Bone marrow (tissue), 2 donors: ENCODE results near the gene TIA1.
"Not testable (repeated sequence)": the region's sequence is repeated elsewhere in the genome, so short reads cannot be mapped to it uniquely, and the experiment has no call there.

Experiments
- DNase-seq, 2 donors: peaks; one replicate each; lab custom pipeline; 2025; lab: John Stamatoyannopoulos, UW

The TIA1 gene

GRCh38 chr2:70223305-70223704, 25.1 kb downstream of the TIA1 start:
- not testable (repeated sequence) for DNase-seq

- DNase-seq, result no peak
Observed at GRCh38 chr2:70214953-70215549, 33.4 kb downstream of the TIA1 start.

GRCh38 chr2:70214365-70214764, 34.1 kb downstream of the TIA1 start:
- no peak for DNase-seq

- no peak for DNase-seq
Observed at GRCh38 chr2:70212298-70212932, 36.0 kb downstream of the TIA1 start.

DNA sequence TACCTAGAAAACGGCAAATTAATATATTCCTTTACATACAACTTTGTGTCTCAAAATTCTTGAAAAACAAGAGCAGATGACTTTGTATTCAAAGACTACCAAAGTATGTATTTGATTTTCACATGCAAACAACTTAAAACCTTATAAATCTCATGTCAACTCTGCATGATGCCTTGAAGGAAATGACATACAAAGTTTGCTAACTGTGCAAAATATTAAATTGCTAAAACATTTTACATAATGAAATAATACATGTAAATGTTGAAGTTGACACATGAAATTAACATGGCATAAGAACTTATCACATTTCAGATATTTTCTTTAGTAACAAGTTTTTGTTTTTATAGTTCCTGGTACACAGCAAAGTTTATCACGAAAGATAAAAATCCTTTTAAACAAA, 36.8 kb downstream of the TIA1 start:
- DNase-seq, result no peak

- no peak for DNase-seq
Observed at GRCh38 chr2:70204452-70204851, 44.0 kb downstream of the TIA1 start.

DNA sequence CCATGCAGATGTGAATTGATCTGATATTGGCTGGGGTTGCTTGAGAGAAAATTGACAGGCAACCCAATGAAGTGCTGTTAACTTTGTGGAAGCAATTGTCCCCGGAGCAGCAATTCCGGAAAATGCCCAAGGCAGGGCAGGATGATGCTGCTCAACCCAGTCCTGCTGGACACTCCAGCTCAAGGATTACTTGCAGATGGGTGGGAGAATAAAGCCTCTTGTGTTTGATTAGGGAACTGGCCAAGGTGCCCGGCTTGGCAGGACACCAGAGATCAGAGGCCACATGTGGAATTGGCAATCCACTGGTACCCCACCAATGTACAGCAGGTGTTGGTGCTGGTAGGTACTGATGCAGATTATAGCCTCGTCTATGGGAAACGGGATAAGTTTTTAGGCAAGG, 45.3 kb downstream of the TIA1 start:
- DNase-seq, result no peak

- DNase-seq, result no peak
Observed at GRCh38 chr2:70202236-70202806, 46.1 kb downstream of the TIA1 start.

GRCh38 chr2:70201831-70202230, 46.6 kb downstream of the TIA1 start:
- no peak for DNase-seq

DNA sequence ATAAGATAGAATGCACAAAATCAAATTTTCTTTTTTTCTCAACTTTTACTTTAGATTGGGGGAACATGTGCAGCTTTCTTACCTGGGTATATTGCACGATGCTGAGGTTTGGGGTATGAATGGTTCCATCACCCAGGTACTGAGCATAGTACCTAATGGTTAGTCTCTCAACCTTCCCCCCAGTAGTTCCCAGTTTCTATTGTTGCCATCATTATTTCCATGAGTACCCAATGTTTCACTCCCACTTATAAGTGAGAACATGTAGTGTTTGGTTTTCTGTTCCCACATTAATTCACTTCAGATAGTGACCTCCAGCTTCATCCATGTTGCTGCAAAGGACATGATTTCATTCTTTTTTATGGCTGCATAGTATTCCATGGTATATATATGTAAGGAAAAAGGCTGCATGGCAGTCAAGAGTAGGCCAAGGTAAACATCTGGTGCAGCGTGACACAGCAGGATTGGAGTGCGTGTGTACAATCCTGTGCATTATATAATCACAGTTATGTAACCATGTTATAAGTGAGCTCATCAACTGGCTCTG, 47.1 kb downstream of the TIA1 start:
- no peak for DNase-seq

DNA sequence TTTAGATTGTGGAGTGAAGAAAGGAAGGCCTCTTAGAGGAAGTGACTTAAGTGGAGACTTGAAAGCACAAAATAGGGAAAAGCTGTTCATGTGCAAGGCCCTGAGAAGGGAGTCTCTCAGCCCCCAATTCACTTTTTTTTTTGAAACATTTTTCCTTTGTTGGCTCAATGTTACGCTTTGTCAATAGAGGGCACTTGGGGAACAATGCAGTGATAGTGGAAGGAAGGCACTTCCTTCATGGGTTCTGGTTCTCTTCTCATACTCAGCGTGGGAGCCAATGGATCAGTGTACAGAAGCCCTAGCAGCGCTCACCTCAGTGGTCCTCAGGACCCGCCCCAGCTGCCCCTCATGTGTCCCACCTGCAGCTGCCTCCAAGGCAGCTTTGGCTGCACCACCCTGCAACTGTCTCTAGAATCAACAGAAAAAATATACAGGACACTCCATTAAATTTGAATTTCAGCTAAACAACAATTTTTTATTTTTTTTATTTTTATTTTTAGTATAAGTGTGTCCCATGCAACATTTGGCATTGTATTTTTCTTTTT, 49.0 kb downstream of the TIA1 start:
- DNase-seq, result no peak

GRCh38 chr2:70192516-70192915, 55.9 kb downstream of the TIA1 start:
- no peak for DNase-seq

GRCh38 chr2:70191244-70191735, 57.1 kb downstream of the TIA1 start:
- DNase-seq, result no peak

DNA sequence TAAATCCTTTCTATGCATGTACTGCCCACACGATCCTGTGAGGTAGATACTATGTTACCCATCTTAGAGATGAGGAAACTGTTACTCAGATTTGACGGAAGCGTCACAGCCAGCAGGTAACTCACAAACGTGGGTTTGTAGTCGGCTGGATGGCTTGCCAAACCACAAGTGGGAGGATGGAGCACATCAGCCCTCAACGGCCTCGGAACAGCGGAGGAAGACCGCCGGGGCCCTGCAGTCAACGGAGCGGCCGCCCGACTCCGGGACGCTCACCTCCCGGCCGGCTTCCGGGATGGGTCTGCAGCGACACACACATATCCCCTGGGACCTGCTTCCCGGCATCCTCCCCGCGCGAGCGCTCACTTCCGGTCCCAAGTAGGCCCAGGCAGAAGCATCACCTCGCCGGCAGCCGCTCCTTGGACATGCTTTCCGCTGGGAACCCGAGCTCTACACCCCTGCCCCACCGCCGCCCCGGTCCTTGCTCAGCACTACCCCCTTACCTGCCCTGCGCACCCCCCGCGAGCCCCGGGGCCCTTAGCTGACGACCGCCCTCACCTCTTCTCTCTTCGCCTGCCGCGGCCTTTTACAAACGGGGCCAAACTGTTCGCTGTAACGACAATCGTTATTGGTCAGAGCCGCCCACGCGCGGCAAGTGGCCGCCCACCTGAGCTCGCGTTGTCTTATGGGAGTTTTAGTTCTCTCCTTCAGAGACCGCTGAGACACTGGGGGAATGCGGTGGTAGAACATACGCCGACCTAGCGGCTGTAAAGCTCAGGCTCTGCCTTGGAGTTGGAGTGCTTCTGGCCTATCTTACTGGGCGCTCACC, 57.8 kb downstream of the TIA1 start, which contains the start of gene C2orf42:
Gene C2orf42 (minus strand): TSS at position 602 of the 826 bp plus-strand sequence. CDS start 9,034 bp downstream, outside the sequence.
- peak; percentile 95 to 99 for DNase-seq

DNA sequence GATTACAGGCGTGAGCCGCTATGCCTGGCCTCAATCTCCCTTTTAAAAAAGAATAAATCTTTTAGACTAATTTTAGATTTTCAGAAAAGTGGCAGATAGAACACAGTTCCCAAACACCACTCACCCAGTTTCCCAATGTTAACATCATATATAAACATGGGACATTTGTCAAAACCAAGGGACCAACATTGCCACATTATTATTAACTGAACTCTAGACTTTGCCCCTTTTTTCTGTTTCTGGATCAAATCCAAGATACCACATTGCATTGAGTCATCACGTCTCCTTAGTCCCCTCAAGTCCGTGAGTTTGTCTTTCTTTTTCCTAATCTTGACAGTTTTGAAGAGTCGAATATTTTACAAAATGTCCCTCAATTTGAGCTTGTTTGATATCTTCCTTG, 60.0 kb downstream of the TIA1 start:
- no peak for DNase-seq

- DNase-seq, result not testable (repeated sequence)
Observed at GRCh38 chr2:70187170-70187569, 61.3 kb downstream of the TIA1 start.

DNA sequence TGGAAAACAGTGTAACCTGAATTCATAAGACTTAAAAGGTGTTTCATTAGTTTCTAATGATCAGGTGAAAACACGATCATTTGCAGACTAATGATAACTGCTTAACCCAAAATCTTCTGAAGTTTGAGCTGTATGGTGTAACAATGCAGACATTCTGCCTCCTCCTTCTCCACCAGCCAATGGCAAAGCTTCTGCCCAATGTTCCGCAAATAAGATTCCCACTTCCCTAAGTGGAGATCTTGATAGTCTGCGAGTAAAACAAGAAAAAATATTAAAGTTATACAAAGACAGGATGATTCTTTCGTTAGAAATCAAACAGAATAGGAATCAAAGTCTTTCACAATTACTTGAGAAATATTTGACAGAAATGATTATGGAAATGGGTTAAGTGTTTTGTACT, 65.7 kb downstream of the TIA1 start:
- no peak for DNase-seq

DNA sequence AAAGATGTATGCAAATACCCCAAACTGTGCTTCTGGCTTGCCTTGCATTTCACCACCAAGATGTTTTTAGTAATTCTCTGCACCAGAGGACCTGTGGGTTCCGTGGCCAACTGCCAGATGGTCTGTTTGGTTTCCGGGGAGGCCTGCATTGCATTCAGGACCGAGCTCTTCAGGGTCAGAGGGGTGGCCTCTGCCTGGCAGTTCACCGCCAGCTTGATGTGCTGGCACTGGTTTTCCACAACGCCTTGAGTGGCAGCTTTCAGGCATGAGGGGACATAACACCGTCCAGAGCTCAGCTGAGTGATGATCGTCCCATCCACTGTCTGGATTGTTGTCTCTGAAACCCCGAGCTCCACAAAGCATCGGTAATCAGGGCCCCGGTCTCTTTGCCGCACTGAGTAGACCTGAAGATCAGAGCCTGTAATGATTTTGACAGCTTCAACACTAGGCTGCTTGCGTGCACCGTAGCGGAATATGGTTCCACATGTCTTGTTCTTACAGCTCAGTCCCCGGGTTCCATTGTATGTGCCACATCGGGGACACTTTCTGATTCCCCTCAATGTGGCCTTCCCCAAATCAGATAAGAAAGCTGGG, 67.0 kb downstream of the TIA1 start:
- DNase-seq, result no peak

DNA sequence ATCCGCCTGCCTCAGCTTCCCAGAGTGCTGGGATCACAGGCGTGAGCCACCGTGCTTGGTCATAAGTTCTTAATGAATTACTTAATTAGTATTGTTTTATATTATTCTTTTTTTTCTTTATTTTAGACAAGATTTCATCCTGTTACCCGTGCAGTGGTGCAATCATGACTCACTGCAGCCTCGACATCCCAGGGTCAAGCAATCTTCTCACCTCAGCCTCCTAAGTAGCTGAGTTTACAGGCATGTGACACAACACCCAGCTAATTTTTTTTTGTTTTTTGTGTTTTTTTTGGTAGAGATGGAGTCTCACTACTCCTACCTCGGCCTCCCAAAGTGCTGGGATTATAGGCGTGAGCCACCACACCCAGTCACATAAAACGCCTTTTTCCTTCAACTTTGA, 74.9 kb downstream of the TIA1 start:
- no peak for DNase-seq

DNA sequence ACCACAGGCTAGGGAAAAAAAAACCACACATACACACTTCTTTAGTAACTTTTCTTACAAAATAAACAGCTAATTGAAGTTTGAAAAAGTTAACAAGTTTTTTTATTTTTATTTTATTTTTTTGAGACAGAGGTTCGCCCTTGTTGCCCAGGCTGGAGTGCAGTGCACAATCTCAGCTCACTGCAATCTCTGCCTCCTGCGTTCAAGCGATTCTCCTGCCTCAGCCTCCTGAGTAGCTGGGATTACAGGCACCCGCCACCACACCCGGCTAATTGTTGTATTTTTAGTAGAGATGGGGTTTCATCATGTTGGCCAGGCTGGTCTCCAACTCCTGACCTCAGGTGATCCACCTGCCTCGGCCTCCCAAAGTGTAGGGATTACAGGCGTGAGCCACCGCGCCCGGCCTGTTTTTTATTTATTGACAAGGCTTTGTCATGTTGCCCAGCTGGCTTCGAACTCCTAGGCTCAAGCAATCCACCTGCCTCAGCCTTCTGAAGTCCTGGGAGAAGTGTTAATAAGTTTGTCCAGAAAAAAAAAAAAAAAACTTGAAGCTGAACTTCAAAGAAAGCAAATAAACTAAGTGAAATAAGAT, 78.7 kb downstream of the TIA1 start:
- DNase-seq, result not testable (repeated sequence)

DNA sequence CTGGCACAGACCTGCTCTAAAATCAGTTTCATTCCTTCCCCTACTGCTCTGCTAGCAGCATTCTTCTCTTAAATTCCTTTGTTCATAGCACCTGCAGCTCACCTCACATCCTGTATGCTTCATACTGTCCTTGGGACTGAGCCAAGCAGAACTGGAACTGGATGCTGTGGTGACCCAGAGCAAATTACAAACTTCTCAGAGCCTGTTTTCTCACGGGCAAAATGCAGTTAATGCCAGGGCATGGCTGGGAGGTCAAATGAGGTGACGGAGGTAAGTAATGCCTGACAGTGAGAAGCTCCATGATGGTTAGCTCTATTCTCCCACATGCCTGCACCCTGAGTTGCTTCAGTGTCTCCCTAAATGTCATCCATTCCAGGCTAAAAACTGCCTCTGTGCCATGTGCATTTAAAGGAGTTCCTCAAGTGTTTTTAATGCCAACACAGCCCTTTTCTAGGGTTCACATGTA, 87.3 kb downstream of the TIA1 start:
- no peak for DNase-seq
